ENCODE measurements around the gene ANKRD33B.

DNA sequence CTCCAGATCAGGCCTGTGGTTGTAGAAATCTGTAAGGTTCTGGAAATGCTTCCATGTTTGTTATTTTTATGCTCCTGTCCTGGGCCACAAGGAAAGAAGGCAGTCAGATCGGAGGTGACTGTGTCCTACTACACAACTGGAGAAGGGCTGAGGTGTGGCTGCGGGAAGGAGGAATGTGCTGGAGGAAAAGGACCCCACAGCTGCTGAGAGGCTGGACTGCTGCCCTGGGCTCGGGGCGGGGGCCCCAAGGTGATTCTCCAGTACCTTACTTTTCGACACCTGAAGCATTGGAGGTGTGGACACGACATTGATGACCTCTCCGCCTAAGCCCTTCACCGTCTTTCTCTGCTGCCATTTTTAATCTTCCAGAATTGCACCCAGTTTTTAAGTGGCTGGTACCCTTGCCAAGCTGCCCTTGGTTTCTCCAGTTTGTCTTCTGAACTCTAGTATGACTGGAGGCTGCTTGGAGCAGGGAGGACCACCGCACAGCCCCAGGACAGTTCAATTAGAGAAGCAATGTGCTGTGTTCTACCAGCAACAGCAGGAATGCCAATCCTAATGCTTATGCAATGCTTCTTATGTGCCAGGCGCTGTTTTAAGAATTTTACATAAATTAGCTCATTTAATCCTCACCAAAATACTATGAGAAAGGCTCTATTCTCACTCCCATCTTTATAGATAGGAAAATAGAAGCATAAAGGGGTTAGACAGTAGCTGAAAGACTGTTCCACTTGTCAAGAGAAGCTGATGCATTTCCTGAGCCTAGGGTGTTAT lies 13.5 kb upstream of the ANKRD33B start:
- no peak for TF ChIP-seq CTCF (IDR thresholded peaks at IDR 0.05 in 8 of 11, conservative IDR thresholded peaks at IDR 0.05 in 3 of 11)
- TF ChIP-seq POLR2AphosphoS5 (IDR thresholded peaks at IDR 0.05) = no peak
- no peak for TF ChIP-seq POLR2A (IDR thresholded peaks at IDR 0.05)
